ENCODE results near the gene ARMC3. TPM values are rescaled to one million over a fixed set of nuclear protein-coding genes. Genes with fewer than 3 reads are reported as not detected.

Gene ARMC3
- total RNA-seq, 1 experiment from 2014 or later, result 0.09 TPM

GRCh38 chr10:22913474-22914092, 14.3 kb upstream of the ARMC3 start:
- peaks cover 9 to 20% (median 12%) of the 10 kb centered on the region in 3 experiments; a peak in 6 of 7 replicates for H3K36me3 Mint-ChIP-seq (ENCODE audit: insufficient read depth in 1 of 3, low read depth in 3 of 3)
- no peak overlapping the region for H3K9ac ChIP-seq (ENCODE audit: extremely low read depth, insufficient read length, low read length)
- H3K18ac ChIP-seq (ENCODE audit: insufficient read length, low read depth, low read length), result no peak overlapping the region
- WGBS (ENCODE audit: extremely low coverage, insufficient read length, low lambda C conversion rate), result no CpG with 5 or more reads among the region's 6 CpGs
- no peak overlapping the region for H2BK15ac ChIP-seq (ENCODE audit: low read depth, low read length)
- no peak for TF ChIP-seq CTCF (conservative IDR thresholded peaks at IDR 0.05)
- H3K23ac ChIP-seq (ENCODE audit: insufficient read length, low read depth, low read length), result no peak overlapping the region
- no peaks in the 10 kb centered on the region for H4K20me1 ChIP-seq (ENCODE audit: control insufficient read depth, insufficient read depth, insufficient read length)
- H2AFZ ChIP-seq (ENCODE audit: low read length), result no peak overlapping the region
- no peak overlapping the region for H2BK120ac ChIP-seq (ENCODE audit: low read depth, low read length, poor library complexity, severe bottlenecking)
- H3K9me3 ChIP-seq (ENCODE audit: control insufficient read depth, low read depth, low read length), result no peaks in the 10 kb centered on the region
- H3K79me2 ChIP-seq (ENCODE audit: insufficient read depth, low read length), result no peaks in the 10 kb centered on the region
- H3K4me1 Mint-ChIP-seq, result no peaks in the 10 kb centered on the region
- H2BK5ac ChIP-seq (ENCODE audit: insufficient read length, low read length), result no peak overlapping the region
- H3K27ac Mint-ChIP-seq, result no peak overlapping the region
- H3K14ac ChIP-seq (ENCODE audit: insufficient read depth, low read length), result no peak overlapping the region
- H3K27me3 ChIP-seq (ENCODE audit: insufficient read depth, low read length), result no peaks in the 10 kb centered on the region
- H3K27ac ChIP-seq (ENCODE audit: insufficient read length, low read depth, low read length), result no peak overlapping the region
- no peak overlapping the region for H3K4me3 Mint-ChIP-seq
- no peaks in the 10 kb centered on the region for H3K79me1 ChIP-seq (ENCODE audit: insufficient read depth, low read depth, low read length, poor library complexity, severe bottlenecking)
- H4K5ac ChIP-seq (ENCODE audit: insufficient read length, low read depth, low read length), result no peak overlapping the region
- H4K91ac ChIP-seq (ENCODE audit: insufficient read length, low read depth, low read length), result no peak overlapping the region
- no peak overlapping the region for H3T11ph ChIP-seq (ENCODE audit: low read length)
- H3K56ac ChIP-seq (ENCODE audit: insufficient read length, low read depth, low read length), result no peak overlapping the region
- no peaks in the 10 kb centered on the region for H3K4me1 ChIP-seq (ENCODE audit: insufficient read depth, low read length)
- DNase-seq, result no peak
- peaks cover 20 to 32% of the 10 kb centered on the region in 2 experiments for H3K9me3 Mint-ChIP-seq
- H4K8ac ChIP-seq (replicated peaks; ENCODE audit: insufficient read length, low read depth, low read length), result no peak overlapping the region
- no peak overlapping the region for H2BK12ac ChIP-seq (ENCODE audit: insufficient read length, low read depth, low read length)
- H3K23me2 ChIP-seq (ENCODE audit: insufficient read length, low read depth, low read length, poor library complexity, severe bottlenecking), result no peaks in the 10 kb centered on the region
- H2BK20ac ChIP-seq (ENCODE audit: low read depth, low read length, poor library complexity, severe bottlenecking), result no peak overlapping the region
- H3K4me2 ChIP-seq (ENCODE audit: insufficient read depth, insufficient read length, low read length), result no peak overlapping the region
- H2AK5ac ChIP-seq (ENCODE audit: insufficient read length, low read length), result no peak overlapping the region
- H3K4ac ChIP-seq (ENCODE audit: low read depth, low read length), result no peak overlapping the region
- H3K27me3 Mint-ChIP-seq (ENCODE audit: low read depth), result no peaks in the 10 kb centered on the region; the same call in 1 of the 2 replicates

All from H9 (cell line).